H1 (cell line): ENCODE measurements around the gene SLCO2A1. TPM values are rescaled to one million over a fixed set of nuclear protein-coding genes. Genes with fewer than 3 reads are reported as not detected.

ENCODE experiments used
- CHD7 ChIP-seq: fragments of 300-600 bp; sonication (generic); IDR thresholded peaks from 2 replicates; pipeline ENCODE4 v1.7.1; 2012; ENCODE audit warnings: low read length, moderate library complexity, mild to moderate bottlenecking, inconsistent platforms; ENCODE audit not compliant: insufficient replicate concordance
- CTCF ChIP-seq, 3 experiments: IDR thresholded peaks; 1 replicate in 2 of 3; 2 replicates in 1 of 3; pipeline versions ENCODE4 v1.5.1 to v1.6.1; 2011; ENCODE audit warnings: low read length in 3 of 3, mild to moderate bottlenecking in 3 of 3, inconsistent platforms in 2 of 3, low read depth in 1 of 3, moderate library complexity in 1 of 3; ENCODE audit not compliant: insufficient read depth in 1 of 3; ENCODE audit errors: control extremely low read depth in 1 of 3
- HDAC2 ChIP-seq, 2 experiments: fragments of 300-600 bp in 1 of 2; sonication (generic) in 1 of 2; IDR thresholded peaks; 2 replicates each; pipeline ENCODE4 v1.6.1; 2011 to 2012; ENCODE audit warnings: low read depth in 2 of 2, low read length in 2 of 2, mild to moderate bottlenecking in 2 of 2, moderate library complexity in 2 of 2, borderline replicate concordance in 1 of 2, inconsistent platforms in 1 of 2
- MAX ChIP-seq: IDR thresholded peaks from 2 replicates; pipeline ENCODE4 v1.6.1; 2012; ENCODE audit warnings: inconsistent platforms
- RAD21 ChIP-seq, 2 experiments: IDR thresholded peaks in 1 of 2; conservative IDR thresholded peaks in 1 of 2; 2 replicates each; pipeline ENCODE4 v1.6.1; 2011; ENCODE audit warnings: low read depth in 2 of 2, low read length in 2 of 2, improper control_type of control experiment in 1 of 2, inconsistent platforms in 1 of 2, mild to moderate bottlenecking in 1 of 2, moderate library complexity in 1 of 2
- RBBP5 ChIP-seq: IDR thresholded peaks from 2 replicates; pipeline ENCODE4 v1.7.1; 2012; ENCODE audit warnings: low read depth, mild to moderate bottlenecking, inconsistent platforms, low read length, moderate library complexity, borderline replicate concordance
- SIRT6 ChIP-seq: IDR thresholded peaks from one replicate; pipeline ENCODE4 v1.7.1; 2012; ENCODE audit warnings: low read length, inconsistent platforms
- polyA plus RNA-seq, 7 experiments: library from polyadenylated mRNA; depleted of rRNA in 3 of 7; stranded (reverse) in 5 of 7; unstranded in 2 of 7; fragments of >200 nt in 5 of 7; fragments of 200-250 nt in 2 of 7; gene quantifications; 1 replicate in 5 of 7; 2 replicates in 1 of 7; 4 replicates in 1 of 7; pipeline versions ENCODE4 v1.2.1 to v1.2.3, GENCODE V29; 2011 to 2013; ENCODE audit warnings: missing spikeins in 2 of 7, mixed read lengths in 2 of 7
- total RNA-seq: library from RNA; stranded (reverse); fragmentation: NEBNext Ultra II Directional; extraction: Animal tissue kit (Norgen Biotek cat#: 25700); gene quantifications from 2 replicates; pipeline ENCODE4 v1.2.1, GENCODE V29; 2021

The SLCO2A1 gene
- total and polyA plus RNA-seq, 2 of the 8 experiments (the other 6 are each of a cell fraction or from before 2014, with no cell fraction given): 1.1 to 2.3 TPM

DNA sequence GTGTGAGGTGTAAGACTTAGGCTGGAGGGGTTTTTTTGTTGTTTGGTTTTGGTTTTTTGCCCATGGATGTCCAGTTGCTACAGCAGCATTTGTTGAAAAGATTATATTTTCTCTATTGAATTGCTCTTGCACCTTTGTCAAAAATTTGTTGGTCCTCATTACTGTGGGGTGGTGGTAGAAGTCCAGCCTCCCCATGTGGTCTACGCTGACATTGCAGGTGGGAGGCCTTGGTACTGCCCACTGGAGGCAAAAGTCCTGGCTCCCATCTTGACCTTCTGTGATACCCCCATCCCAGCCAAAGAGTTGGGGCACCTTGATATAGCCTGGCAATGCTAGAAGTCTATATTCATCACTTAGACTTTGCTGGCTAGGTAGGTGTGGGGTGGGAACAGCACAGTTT, 128.6 kb downstream of the SLCO2A1 start (continued):
- TF ChIP-seq CHD7 (no peak), MAX (no peak), SIRT6 (no peak), RBBP5 (no peak), HDAC2 (IDR thresholded peaks at IDR 0.05; ENCODE audit: borderline replicate concordance in 1 of 2, low read depth in 2 of 2, low read length in 2 of 2) (no peak), RAD21 (IDR thresholded peaks at IDR 0.05 in 1 of 2, conservative IDR thresholded peaks at IDR 0.05 in 1 of 2; ENCODE audit: low read depth in 2 of 2, low read length in 2 of 2) (peak; percentile 71 to 74), CTCF (IDR thresholded peaks at IDR 0.05; ENCODE audit: control extremely low read depth in 1 of 3, insufficient read depth in 1 of 3, low read depth in 1 of 3, low read length in 3 of 3) (peak; percentile 63 to 76 (median 64))
